Measurements from ENCODE around the gene TTYH3. TPM values are rescaled to one million over a fixed set of nuclear protein-coding genes. Genes with fewer than 3 reads are reported as not detected.
"Not testable (repeated sequence)": the region's sequence is repeated elsewhere in the genome, so short reads cannot be mapped to it uniquely, and the experiment has no call there.

TTYH3 gene
- total RNA-seq, 1 donor from 2014 or later = 18.8 TPM

- not testable (repeated sequence) for H3K36me3 ChIP-seq (ENCODE audit: control insufficient read depth in 3 of 3, insufficient read depth in 3 of 3, low read length in 3 of 3); H3K9me3 ChIP-seq (ENCODE audit: control insufficient read depth in 3 of 3, low read length in 3 of 3); H3K27me3 ChIP-seq (ENCODE audit: control insufficient read depth in 3 of 3, insufficient read depth in 3 of 3, low read length in 3 of 3); H3K9ac ChIP-seq (ENCODE audit: low read depth in 1 of 3, low read length in 3 of 3); H3K4me3 ChIP-seq (ENCODE audit: low read length in 3 of 3)
- peaks cover 31 to 42% (median 42%) of the 10 kb centered on the region in 3 donors for H3K4me1 ChIP-seq (ENCODE audit: control insufficient read depth in 3 of 3, insufficient read depth in 3 of 3, low read length in 3 of 3)
- peak overlapping the region; percentile 30 for H3K27ac ChIP-seq (ENCODE audit: low read depth, low read length)
Measured at GRCh38 chr7:2609646-2610045, 22.1 kb upstream of the TTYH3 start.

DNA sequence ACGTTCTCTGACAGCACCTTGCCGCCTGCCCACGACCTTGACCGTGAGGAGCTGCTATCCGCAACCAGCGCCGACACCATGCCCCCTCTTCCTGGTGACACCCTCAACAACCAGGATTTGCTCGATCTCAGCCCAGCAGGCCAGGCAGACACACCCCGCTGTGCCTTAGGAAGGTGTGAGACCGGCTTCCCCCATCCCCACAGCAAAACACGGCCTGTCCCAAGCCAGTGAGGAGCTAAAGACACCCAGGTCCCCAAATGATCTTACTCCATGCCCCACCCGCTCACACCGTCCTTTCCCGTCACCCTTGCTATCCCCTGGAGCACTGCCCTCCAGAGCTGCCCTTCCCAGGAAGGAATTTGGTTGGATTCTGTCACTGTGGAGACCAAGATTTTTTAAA lies 21.3 kb upstream of the TTYH3 start:
- Histone ChIP-seq H3K27ac (ENCODE audit: low read depth, low read length) (no peak overlapping the region), H3K9ac (ENCODE audit: low read depth in 1 of 3, low read length in 3 of 3) (no peak overlapping the region), H3K27me3 (ENCODE audit: control insufficient read depth in 3 of 3, insufficient read depth in 3 of 3, low read length in 3 of 3) (no peaks in the 10 kb centered on the region), H3K4me3 (ENCODE audit: low read length in 3 of 3) (no peak overlapping the region), H3K36me3 (ENCODE audit: control insufficient read depth in 3 of 3, insufficient read depth in 3 of 3, low read length in 3 of 3) (peaks cover 0 to 3% (median 0%) of the 10 kb centered on the region in 3 donors), H3K9me3 (ENCODE audit: control insufficient read depth in 3 of 3, low read length in 3 of 3) (no peaks in the 10 kb centered on the region), H3K4me1 (ENCODE audit: control insufficient read depth in 3 of 3, insufficient read depth in 3 of 3, low read length in 3 of 3) (peaks cover 36 to 48% (median 46%) of the 10 kb centered on the region in 3 donors)

DNA sequence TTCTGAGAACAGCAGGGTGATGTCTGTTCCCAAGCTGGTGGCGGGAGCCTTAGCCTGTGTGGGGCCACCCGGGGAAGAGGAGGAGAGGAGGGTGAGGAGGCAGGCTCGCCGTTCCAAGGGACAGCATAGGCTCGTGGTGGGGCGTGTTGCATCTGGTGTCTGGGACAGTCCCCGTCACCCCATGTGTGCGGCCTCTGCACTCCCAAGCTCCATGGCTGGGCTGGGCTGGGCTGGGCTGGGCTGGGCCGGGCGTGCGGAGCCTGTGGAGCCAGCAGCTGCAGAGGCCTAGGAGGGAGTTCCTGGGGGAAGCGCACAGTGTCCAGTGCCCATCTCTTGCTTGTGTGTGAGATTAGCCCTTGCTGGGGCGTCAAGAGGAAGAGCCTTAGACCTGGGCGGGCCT lies 20.9 kb upstream of the TTYH3 start:
- Histone ChIP-seq H3K36me3 (ENCODE audit: control insufficient read depth in 3 of 3, insufficient read depth in 3 of 3, low read length in 3 of 3) (peaks cover 0 to 2% (median 0%) of the 10 kb centered on the region in 3 donors), H3K27ac (ENCODE audit: low read depth, low read length) (no peak overlapping the region), H3K4me3 (ENCODE audit: low read length in 3 of 3) (no peak overlapping the region), H3K27me3 (ENCODE audit: control insufficient read depth in 3 of 3, insufficient read depth in 3 of 3, low read length in 3 of 3) (no peaks in the 10 kb centered on the region), H3K9ac (ENCODE audit: low read depth in 1 of 3, low read length in 3 of 3) (no peak overlapping the region), H3K9me3 (ENCODE audit: control insufficient read depth in 3 of 3, low read length in 3 of 3) (no peaks in the 10 kb centered on the region), H3K4me1 (ENCODE audit: control insufficient read depth in 3 of 3, insufficient read depth in 3 of 3, low read length in 3 of 3) (peaks cover 36 to 45% (median 42%) of the 10 kb centered on the region in 3 donors)

- no peak overlapping the region for H3K9ac ChIP-seq (ENCODE audit: low read depth in 1 of 3, low read length in 3 of 3)
- H3K4me1 ChIP-seq (ENCODE audit: control insufficient read depth in 3 of 3, insufficient read depth in 3 of 3, low read length in 3 of 3) = peaks cover 32 to 40% (median 38%) of the 10 kb centered on the region in 3 donors
- no peak overlapping the region for H3K4me3 ChIP-seq (ENCODE audit: low read length in 3 of 3)
- H3K9me3 ChIP-seq (ENCODE audit: control insufficient read depth in 3 of 3, low read length in 3 of 3) = no peaks in the 10 kb centered on the region
- no peaks in the 10 kb centered on the region for H3K36me3 ChIP-seq (ENCODE audit: control insufficient read depth in 3 of 3, insufficient read depth in 3 of 3, low read length in 3 of 3)
- no peaks in the 10 kb centered on the region for H3K27me3 ChIP-seq (ENCODE audit: control insufficient read depth in 3 of 3, insufficient read depth in 3 of 3, low read length in 3 of 3)
- H3K27ac ChIP-seq (ENCODE audit: low read depth, low read length) = no peak overlapping the region
Measured at GRCh38 chr7:2611401-2611800, 20.4 kb upstream of the TTYH3 start.

DNA sequence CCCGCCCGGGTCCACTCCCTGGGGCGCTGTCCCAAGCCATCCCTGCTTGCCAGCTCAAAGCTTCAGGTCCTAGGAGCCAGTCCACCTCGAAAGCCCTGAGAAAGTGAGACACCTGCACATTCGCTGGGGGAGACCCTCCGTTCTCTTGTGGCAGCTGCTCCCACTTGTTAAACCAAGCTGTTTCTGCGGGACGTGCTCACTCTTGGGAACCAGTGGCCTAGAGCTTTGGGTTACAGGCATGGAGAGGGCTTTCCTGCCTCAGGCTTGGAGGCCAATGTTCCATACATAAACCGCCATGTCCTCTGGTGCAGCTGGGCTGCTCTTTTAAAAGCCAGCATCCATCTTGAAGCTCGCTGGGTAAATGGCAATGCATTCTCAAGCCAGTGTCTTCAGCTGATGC lies 19.9 kb upstream of the TTYH3 start:
- Histone ChIP-seq H3K4me1 (ENCODE audit: control insufficient read depth in 3 of 3, insufficient read depth in 3 of 3, low read length in 3 of 3) (peaks cover 28 to 34% (median 33%) of the 10 kb centered on the region in 3 donors), H3K4me3 (ENCODE audit: low read length in 3 of 3) (no peak overlapping the region), H3K9me3 (ENCODE audit: control insufficient read depth in 3 of 3, low read length in 3 of 3) (no peaks in the 10 kb centered on the region), H3K36me3 (ENCODE audit: control insufficient read depth in 3 of 3, insufficient read depth in 3 of 3, low read length in 3 of 3) (no peaks in the 10 kb centered on the region), H3K27me3 (ENCODE audit: control insufficient read depth in 3 of 3, insufficient read depth in 3 of 3, low read length in 3 of 3) (no peaks in the 10 kb centered on the region), H3K9ac (ENCODE audit: low read depth in 1 of 3, low read length in 3 of 3) (no peak overlapping the region), H3K27ac (ENCODE audit: low read depth, low read length) (no peak overlapping the region)

DNA sequence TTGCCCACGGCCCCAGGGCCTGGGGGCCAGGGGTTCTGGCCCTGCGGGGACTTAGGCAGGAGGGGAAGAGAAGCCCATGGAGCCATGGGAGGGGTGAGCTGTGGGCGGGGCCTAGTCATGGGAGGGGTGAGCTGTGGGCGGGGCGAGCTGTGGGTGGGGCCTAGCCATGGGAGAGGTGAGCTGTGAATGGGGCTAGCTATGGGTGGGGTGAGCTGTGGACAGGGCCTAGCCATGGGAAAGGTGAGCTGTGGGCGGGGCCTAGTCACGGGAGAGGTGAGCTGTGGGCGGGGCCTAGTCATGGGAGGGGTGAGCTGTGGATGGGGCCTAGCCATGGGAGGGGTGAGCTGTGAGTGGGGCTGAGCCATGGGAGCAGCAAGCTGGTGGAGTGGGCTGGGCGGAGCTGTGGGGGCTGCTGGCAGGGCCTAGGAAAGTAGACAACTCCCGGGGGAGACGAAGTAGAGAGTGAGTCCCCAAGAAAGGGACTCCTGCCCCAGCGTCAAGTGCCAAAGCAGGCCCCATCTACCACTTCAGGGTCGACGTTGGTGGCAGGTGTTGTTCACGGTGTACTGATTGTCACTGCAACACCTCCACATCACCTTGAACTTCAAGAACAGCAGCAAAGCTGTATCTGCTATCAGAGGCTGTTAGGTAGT lies 19.2 kb upstream of the TTYH3 start:
- H3K4me3 ChIP-seq (ENCODE audit: low read length in 3 of 3) = no peak overlapping the region
- no peaks in the 10 kb centered on the region for H3K36me3 ChIP-seq (ENCODE audit: control insufficient read depth in 3 of 3, insufficient read depth in 3 of 3, low read length in 3 of 3)
- H3K4me1 ChIP-seq (ENCODE audit: control insufficient read depth in 3 of 3, insufficient read depth in 3 of 3, low read length in 3 of 3) = peaks cover 28 to 33% (median 30%) of the 10 kb centered on the region in 3 donors
- H3K27ac ChIP-seq (ENCODE audit: low read depth, low read length) = no peak overlapping the region
- peak overlapping the region in 1 of 3 donors; percentile 82 for H3K9ac ChIP-seq (ENCODE audit: low read depth in 1 of 3, low read length in 3 of 3)
- H3K9me3 ChIP-seq (ENCODE audit: control insufficient read depth in 3 of 3, low read length in 3 of 3) = no peaks in the 10 kb centered on the region
- H3K27me3 ChIP-seq (ENCODE audit: control insufficient read depth in 3 of 3, insufficient read depth in 3 of 3, low read length in 3 of 3) = no peaks in the 10 kb centered on the region

DNA sequence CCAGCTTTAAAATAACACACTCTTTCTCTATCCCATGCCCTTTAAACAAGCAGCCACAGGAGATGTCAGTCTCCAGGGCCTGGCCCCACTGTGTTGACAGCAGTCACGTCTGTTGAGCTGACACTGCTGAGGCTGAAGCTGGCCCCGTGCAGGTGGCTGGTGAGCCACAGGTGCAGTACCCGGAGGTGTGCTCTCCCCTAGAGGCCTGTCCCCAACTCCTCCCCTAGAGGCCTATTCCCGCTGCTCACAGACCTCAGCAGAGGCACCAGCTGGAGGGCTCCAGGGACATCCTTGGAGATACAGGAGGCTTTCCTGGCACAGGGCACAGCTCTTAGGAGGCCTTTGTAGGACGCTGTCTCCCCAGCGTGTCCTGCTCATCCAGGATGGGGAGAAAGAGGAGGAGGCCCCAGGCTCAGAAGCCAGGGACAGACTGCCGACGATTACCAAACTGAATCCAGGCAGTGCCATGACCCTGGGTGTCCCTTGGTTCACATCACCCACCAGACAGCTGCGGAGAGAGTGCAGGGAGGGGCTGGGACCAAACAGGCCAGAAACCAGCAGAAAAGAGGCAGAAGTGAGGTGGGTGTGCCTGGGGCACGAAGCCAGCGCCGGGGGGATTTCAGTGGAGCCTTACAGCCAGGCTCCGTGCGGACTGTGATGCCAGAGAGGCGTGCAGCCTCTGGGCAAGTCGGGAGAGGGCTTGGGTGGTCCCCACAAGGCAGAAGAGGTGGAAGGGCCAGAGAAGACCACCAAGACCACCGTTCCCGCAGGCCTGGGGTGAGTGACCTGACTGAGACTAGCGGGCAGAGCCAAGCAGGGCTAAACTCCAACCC lies 18.5 kb upstream of the TTYH3 start:
- Histone ChIP-seq H3K4me3 (ENCODE audit: low read length in 3 of 3) (peak overlapping the region; percentile 44 to 64 (median 61)), H3K4me1 (ENCODE audit: control insufficient read depth in 3 of 3, insufficient read depth in 3 of 3, low read length in 3 of 3) (peaks cover 22 to 30% (median 30%) of the 10 kb centered on the region in 3 donors), H3K9me3 (ENCODE audit: control insufficient read depth in 3 of 3, low read length in 3 of 3) (no peaks in the 10 kb centered on the region), H3K27me3 (ENCODE audit: control insufficient read depth in 3 of 3, insufficient read depth in 3 of 3, low read length in 3 of 3) (no peaks in the 10 kb centered on the region), H3K9ac (ENCODE audit: low read depth in 1 of 3, low read length in 3 of 3) (peak overlapping the region; percentile 25 to 82 (median 66)), H3K36me3 (ENCODE audit: control insufficient read depth in 3 of 3, insufficient read depth in 3 of 3, low read length in 3 of 3) (no peaks in the 10 kb centered on the region), H3K27ac (ENCODE audit: low read depth, low read length) (peak overlapping the region; percentile 83)

DNA sequence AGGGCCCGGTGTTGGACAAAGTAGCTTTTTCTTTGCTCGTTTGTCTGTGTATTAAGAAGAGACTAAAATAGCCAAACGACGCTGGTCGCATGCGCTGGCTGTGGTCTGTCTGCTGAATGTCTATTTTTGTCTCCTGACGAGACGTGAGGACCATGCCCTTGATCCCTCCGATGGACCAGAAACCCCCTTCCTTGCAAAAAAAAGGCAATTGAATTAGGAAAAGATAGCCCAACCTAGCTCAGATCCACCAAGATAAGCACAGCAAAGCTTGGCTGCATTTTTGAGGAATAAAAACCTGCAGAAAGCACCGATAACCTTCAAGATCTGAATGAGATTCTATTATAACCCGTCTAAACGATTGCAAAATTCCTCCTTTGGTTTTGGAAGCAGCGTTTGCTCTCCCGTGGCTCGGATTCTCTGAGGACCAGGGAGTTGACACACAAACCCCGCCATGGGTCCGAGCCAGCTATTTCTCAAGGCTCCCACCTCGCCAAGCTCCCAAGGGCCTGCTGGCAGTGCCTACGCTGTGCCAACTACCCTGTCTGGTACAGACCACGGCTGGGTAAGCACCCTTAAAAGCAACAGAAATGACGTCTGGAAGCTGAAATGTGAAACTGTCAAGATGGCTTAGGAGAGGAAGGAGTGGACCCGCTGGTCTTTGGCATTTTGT lies 17.7 kb upstream of the TTYH3 start:
- H3K27ac ChIP-seq (ENCODE audit: low read depth, low read length) = peak overlapping the region; percentile 83

DNA sequence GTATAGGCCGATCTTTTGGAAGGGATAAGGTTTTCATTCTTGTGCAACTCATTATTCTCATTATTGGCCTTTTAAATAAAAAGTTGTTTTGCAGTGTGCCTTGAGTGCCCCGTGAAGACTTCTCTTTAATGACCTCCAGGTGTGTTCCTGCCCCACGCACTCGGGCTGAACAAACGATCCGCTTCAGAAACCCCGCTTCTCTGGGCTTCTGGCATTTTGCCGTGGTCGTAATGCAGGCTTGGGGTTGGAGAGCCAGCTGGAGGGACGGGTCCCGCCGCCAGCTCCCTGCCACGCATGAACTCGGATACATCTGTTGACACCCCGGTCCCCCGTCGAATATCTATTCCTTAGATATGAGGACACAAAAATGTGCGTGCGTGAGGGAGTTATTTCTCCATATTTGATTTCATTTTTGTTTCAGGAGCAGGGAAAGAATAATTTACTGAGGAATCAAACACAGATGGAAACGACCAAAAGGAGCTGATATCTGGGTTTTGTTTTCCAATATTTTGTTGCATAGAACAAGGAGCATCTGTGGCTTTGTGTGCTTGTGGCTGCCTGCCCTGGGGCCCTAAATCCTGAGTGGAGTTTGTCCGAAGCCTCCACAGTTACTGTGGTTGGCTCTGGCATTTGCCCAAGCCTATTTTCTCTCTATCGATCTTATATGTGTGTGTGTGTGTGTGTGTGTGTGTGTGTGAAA lies 17.0 kb upstream of the TTYH3 start:
- peak overlapping the region; percentile 27 to 82 (median 66) for H3K9ac ChIP-seq (ENCODE audit: low read depth in 1 of 3, low read length in 3 of 3)
- peaks cover 29 to 31% (median 30%) of the 10 kb centered on the region in 3 donors for H3K4me1 ChIP-seq (ENCODE audit: control insufficient read depth in 3 of 3, insufficient read depth in 3 of 3, low read length in 3 of 3)
- H3K27ac ChIP-seq (ENCODE audit: low read depth, low read length) = peak overlapping the region; percentile 83
- no peaks in the 10 kb centered on the region for H3K27me3 ChIP-seq (ENCODE audit: control insufficient read depth in 3 of 3, insufficient read depth in 3 of 3, low read length in 3 of 3)
- no peaks in the 10 kb centered on the region for H3K36me3 ChIP-seq (ENCODE audit: control insufficient read depth in 3 of 3, insufficient read depth in 3 of 3, low read length in 3 of 3)
- peak overlapping the region; percentile 44 to 64 (median 61) for H3K4me3 ChIP-seq (ENCODE audit: low read length in 3 of 3)
- H3K9me3 ChIP-seq (ENCODE audit: control insufficient read depth in 3 of 3, low read length in 3 of 3) = no peaks in the 10 kb centered on the region

More for the DNA sequence above, 17.7 kb upstream of the TTYH3 start:
- Histone ChIP-seq H3K4me1 (ENCODE audit: control insufficient read depth in 3 of 3, insufficient read depth in 3 of 3, low read length in 3 of 3) (peaks cover 28 to 32% (median 30%) of the 10 kb centered on the region in 3 donors), H3K4me3 (ENCODE audit: low read length in 3 of 3) (peak overlapping the region; percentile 44 to 64 (median 61)), H3K9me3 (ENCODE audit: control insufficient read depth in 3 of 3, low read length in 3 of 3) (no peaks in the 10 kb centered on the region), H3K27me3 (ENCODE audit: control insufficient read depth in 3 of 3, insufficient read depth in 3 of 3, low read length in 3 of 3) (no peaks in the 10 kb centered on the region), H3K36me3 (ENCODE audit: control insufficient read depth in 3 of 3, insufficient read depth in 3 of 3, low read length in 3 of 3) (no peaks in the 10 kb centered on the region), H3K9ac (ENCODE audit: low read depth in 1 of 3, low read length in 3 of 3) (peak overlapping the region; percentile 27 to 82 (median 66))

Data from skeletal muscle tissue (tissue), 4 donors.